ENCODE results near the gene SLC13A2.

DNA sequence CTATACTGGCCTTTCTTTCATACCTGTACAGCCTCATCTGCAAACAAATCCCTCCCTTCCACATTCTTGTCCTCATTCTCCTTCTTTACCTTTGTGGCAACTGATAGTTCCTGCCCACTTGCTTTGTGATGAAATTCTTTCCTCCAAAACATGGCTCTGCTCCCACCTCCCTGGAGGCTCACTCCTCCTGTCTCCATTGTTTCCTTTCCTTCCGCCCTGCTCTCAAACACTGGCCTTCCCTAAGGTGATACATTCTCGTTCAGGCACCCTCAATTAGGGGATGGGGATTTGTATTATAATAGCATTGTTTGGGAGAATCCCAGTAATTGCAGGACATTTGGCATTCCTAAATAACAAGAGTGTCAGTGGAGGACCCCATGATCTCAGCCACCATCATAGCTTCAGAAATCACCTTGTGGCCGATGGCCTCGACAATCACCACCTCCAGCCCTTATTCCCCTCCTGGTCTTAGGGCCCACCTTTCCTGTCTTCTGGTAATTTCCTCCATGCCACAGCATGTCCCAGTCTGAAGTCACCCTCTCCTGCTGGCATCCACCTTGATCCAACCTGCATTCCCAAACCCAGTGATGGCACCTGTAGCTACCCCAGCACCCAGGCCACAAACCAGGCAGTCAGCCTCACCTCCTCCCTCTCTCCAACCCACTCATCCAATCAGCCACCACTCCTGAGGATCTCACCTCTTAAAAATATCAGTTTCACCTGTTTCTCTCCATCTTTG, 71.1 kb downstream of the SLC13A2 start:
- no peak for TF ChIP-seq CTCF (IDR thresholded peaks at IDR 0.05)
- TF ChIP-seq POLR2A (IDR thresholded peaks at IDR 0.05) = no peak

Data from sigmoid colon (tissue), 3 donors.